Ramos (cell line): ENCODE results near the gene KHDC1L.

Source experiments
- in situ Hi-C: fragments of 300-500 bp; cut with MboI; formaldehyde crosslinking; loops from one replicate; pipeline ENCODE4 v1.14.3; 2022; ENCODE audit warnings: low sequenced_read_pairs; ENCODE audit not compliant: unreplicated experiment

The KHDC1L gene

GRCh38 chr6:73207221-73207837 lies 18.0 kb downstream of the KHDC1L start:
- in situ Hi-C loops, result no loop called here

- in situ Hi-C loops, result no loop called here
Measured at GRCh38 chr6:73204252-73204651, 21.0 kb downstream of the KHDC1L start.

DNA sequence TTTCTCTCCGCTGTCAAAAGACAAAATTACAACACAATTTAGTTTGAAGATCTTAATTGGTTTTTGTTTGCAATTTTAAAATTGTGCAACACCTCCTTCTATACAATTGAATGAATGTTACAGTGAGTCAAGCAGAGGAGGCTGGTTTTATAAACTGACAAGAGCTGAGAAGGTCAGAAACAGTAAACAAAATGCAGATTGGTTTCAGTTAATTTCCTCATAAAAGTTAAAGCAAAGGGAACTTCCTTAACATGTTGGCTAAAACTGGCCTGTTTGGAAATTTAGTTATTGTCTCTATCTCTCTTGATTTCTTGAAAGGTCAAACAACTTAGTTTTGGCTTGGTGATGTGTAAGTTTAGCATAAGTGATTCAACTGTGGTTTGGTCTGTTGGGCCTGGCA lies 22.2 kb downstream of the KHDC1L start:
- in situ Hi-C loops, result no loop called here

DNA sequence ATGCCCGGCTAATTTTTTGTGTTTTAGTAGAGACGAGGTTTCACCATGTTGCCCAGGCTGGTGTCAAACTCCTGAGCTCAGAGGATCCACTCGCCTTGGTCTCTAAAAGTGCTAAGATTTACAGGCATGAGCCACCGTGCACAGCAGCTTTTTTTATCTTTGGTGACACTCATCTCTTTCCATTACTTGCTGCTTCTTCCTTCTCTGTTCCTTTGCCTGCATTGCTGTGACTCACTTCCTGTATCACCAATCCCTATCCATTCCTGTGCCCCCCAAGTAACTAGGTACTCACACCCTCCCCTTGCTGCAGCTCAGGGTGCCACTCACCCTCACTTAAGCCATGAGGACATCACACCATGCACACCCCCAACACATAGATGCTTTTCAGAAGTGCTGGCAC lies 24.6 kb downstream of the KHDC1L start:
- in situ Hi-C loops, result no loop called here

DNA sequence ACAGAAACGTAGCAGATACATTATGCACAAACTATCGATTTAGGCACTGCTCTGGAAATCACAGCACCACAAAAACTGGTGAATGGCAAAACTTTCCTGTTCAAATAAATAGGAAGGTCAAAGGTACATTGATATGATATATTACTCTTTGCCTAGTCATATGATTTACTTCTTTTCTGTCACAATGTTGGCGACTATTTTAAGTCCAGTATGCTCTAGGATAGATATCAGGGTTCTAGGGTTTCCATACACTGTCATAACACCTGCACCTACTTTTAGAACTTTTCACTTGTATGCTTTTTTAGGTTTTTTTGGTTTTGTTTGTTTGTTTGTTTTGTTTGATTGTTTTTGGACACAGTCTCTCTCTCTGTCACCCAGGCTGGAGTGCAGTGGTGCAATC lies 25.0 kb downstream of the KHDC1L start:
- in situ Hi-C loops, result no loop called here

- in situ Hi-C loops, result loop anchor here (25.0 kb wide), 1 partner anchor 582 kb away; the partner anchor contains the start of gene KCNQ5
Measured at GRCh38 chr6:73194744-73195143, 30.6 kb downstream of the KHDC1L start.

DNA sequence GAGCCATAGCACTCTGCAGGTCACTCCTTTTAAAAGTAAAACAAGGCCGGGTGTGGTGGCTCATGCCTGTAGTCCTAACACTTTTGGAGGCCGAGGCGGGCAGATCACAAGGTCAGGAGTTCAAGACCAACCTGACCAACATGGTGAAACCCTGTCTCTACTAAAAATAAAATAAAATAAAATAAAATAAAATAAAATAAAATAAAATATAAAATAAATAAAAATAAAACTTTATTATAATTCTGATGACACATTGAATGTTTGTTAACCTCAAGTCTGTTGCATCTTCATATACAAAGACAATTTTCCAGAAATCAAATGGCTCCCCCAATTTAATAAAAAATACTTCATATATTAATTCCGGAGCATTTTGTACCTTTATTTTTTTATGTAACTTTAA lies 32.0 kb downstream of the KHDC1L start:
- in situ Hi-C loops, result loop anchor here (25.0 kb wide), 1 partner anchor 581 kb away; the partner anchor contains the start of gene KCNQ5

DNA sequence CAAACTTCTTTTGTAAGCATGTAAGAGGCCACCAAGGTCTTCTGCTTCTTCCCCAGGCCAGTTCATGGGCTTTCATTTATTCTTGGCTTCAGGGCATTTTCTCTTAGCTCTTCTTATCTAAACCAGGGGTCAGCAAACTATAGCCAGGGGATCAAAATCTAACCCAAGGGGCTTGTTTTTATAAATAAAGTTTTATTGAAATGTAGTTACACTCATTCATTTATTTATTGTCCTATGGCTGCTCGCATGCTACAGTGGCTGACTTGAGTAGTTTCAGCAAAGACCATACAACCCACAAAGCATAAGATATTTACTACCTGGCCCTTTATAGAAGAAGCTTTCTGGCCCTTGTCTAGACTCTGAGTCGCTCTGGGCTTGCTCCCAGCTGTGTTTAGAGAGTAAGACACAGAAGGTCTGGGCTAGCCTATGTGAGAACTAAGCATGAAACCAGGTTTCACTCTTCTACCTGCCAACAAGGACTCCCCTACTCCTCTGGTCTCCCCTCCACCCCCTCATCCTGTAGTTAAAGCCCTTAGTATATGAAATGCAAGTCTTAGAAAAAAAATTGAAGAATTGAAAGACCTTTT lies 43.2 kb downstream of the KHDC1L start:
- in situ Hi-C loops, result loop anchor here (10.0 to 25.0 kb wide), 2 partner anchors 570 to 767 kb away; partner anchors contain the start of gene KCNQ5

GRCh38 chr6:73180763-73181619 lies 44.3 kb downstream of the KHDC1L start:
- in situ Hi-C loops, result loop anchor here (10.0 to 25.0 kb wide), 2 partner anchors 569 to 766 kb away; partner anchors contain the start of gene KCNQ5

DNA sequence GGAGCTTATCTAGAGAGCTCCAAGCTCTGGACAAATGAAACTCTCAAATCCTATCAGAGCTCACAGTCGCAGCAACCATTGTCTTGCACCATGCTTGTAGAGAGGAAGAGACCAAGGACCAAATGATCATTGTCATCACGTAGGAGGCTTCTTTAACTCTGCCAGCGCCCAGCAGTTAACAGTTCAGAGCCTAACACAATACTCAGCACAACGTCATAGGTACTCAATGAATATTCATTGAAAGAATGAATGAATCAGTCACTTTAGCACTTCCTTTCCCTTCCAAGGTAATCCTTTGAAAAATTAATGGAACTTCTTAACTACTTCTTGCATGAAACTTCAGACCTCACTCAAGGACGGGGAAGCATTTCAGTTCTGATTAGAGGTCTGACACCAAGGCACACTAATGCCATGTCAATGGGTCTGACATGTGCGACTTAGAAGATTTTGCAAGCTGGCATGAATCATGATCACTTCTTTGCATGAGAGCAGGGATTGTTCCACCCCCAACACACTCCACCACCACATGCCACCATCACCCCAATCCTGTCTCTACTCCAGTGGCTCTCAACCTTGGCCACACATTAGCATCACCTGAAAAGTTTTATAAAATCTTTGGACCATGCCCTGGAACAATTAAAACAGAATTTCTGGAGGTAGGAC lies 45.1 kb downstream of the KHDC1L start:
- in situ Hi-C loops, result loop anchor here (10.0 to 25.0 kb wide), 2 partner anchors 568 to 765 kb away; partner anchors contain the start of gene KCNQ5

DNA sequence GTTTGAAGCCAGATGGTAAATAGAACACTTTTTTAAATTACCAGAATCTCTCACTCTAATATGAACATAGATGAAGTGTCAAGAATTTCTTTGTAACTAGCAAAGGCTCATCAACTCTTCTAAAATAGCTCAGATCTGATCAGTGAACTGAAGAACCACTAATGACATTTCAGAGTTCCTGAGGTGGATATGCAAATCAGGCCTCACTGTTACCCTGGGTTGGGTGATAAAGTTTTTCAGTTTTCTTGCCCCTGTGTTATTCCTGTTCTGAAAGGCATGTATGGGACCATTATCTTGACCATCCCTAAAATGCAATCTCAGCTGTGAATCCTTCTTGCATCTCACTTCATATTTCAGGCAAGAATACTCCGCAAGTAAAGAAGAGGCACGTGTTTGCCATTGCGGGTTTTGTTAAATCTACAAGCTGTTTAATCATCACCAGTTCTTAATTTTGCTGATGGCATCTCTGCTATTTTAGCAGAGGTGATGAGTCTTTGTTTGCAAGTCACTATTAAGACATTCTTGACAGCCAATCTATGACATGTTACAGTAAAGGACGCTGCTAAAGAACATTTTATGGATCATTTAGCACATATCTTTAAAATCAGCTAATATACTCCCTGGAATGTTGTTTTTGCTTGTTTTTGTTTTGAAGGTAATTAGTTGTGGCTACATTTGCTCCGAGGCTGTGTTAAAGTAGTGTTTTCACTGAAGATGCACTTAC lies 47.9 kb downstream of the KHDC1L start:
- in situ Hi-C loops, result loop anchor here (25.0 kb wide), 1 partner anchor 565 kb away; the partner anchor contains the start of gene KCNQ5

DNA sequence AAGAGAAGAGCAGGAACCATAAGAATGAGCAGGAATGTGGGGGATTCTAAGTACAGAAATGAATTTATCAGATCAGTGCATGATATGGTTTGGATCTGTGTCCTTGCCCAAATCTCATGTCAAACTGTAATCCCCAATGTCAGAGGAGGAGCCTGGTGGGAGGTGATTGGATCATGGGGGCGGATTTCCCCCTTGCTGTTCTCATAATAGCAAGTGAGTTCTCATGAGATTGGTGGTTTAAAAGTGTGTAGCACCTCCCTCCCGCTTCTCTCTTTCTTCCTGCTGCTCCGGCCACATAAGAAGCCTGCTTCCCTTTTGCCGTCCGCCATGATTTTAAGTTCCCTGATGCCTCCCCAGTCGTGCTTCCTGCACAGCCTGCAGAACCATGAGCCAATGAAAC lies 49.2 kb downstream of the KHDC1L start:
- in situ Hi-C loops, result loop anchor here (25.0 kb wide), 1 partner anchor 564 kb away; the partner anchor contains the start of gene KCNQ5

GRCh38 chr6:73174646-73175045 lies 50.6 kb downstream of the KHDC1L start:
- in situ Hi-C loops, result loop anchor here (25.0 kb wide), 1 partner anchor 562 kb away; the partner anchor contains the start of gene KCNQ5
